PC-3 (cell line): Measurements from ENCODE around the gene TEAD4. TPM values are rescaled to one million over a fixed set of nuclear protein-coding genes. Genes with fewer than 3 reads are reported as not detected.

Experiments
- ATAC-seq: fragments of 200-7000 bp; cut with Tn5 transposase; 2 replicates; pipeline ENCODE4 v1.9.1; 2020; ENCODE audit warnings: mild to moderate bottlenecking, moderate library complexity
- BruUV-seq: library from RNA; stranded (reverse); fragments of 400-500 nt; replicated peaks from 2 replicates; lab custom pipeline; 2021; lab: Mats Ljungman, UMichigan
- CTCF ChIA-PET: fragments of 300-600 bp; sonication (Branson Sonifier 250); formaldehyde crosslinking; loops from one replicate; lab custom pipeline; 2022; ENCODE audit warnings: antibody characterized with exemption; lab: Charles Lee
- POLR2A ChIA-PET: fragments of 300-600 bp; sonication (Branson Sonifier 250); formaldehyde crosslinking; loops from one replicate; lab custom pipeline; 2022; ENCODE audit warnings: antibody characterized with exemption; ENCODE audit not compliant: unreplicated experiment; lab: Charles Lee
- DNase-seq: peaks from one replicate; pipeline ENCODE4 v3.0.0-alpha.2; 2015
- H2AFZ ChIP-seq: fragments of 300-600 bp; sonication (generic); 2 replicates; pipeline ENCODE4 v1.6.0; 2016; ENCODE audit warnings: antibody characterized with exemption, low read length
- H3F3A ChIP-seq: fragments of 300-600 bp; sonication (generic); one replicate; pipeline ENCODE4 v1.6.0; 2017; ENCODE audit warnings: antibody characterized with exemption, low read length, control low read depth, mild to moderate bottlenecking; ENCODE audit not compliant: unreplicated experiment
- H3K27ac ChIP-seq: fragments of 300-600 bp; sonication (generic); 2 replicates; pipeline ENCODE4 v1.5.1; 2016; ENCODE audit warnings: mild to moderate bottlenecking, low read length
- H3K27me3 ChIP-seq: fragments of 300-600 bp; sonication (generic); 2 replicates; pipeline ENCODE4 v1.6.1; 2016; ENCODE audit warnings: low read length, mixed read lengths
- H3K36me3 ChIP-seq: fragments of 300-600 bp; sonication (generic); 2 replicates; pipeline ENCODE4 v1.6.1; 2016; ENCODE audit warnings: low read depth, mixed run types, low read length, mixed read lengths
- H3K4me1 ChIP-seq: fragments of 300-600 bp; sonication (generic); 2 replicates; pipeline ENCODE4 v1.5.1; 2016; ENCODE audit warnings: low read length; ENCODE audit not compliant: insufficient read depth
- H3K4me2 ChIP-seq: fragments of 300-600 bp; sonication (generic); 2 replicates; pipeline ENCODE4 v1.6.0; 2016; ENCODE audit warnings: low read length
- H3K4me3 ChIP-seq: fragments of 300-600 bp; sonication (generic); 2 replicates; pipeline ENCODE4 v1.5.1; 2016; ENCODE audit warnings: mild to moderate bottlenecking, low read length, mixed read lengths
- H3K79me2 ChIP-seq: fragments of 300-600 bp; sonication (generic); 2 replicates; pipeline ENCODE4 v1.6.1; 2017; ENCODE audit warnings: low read length, mixed read lengths
- H3K9ac ChIP-seq: fragments of 300-600 bp; sonication (generic); 2 replicates; pipeline ENCODE4 v1.6.0; 2016; ENCODE audit warnings: mild to moderate bottlenecking, low read length
- H3K9me2 ChIP-seq: fragments of 300-600 bp; sonication (generic); replicated peaks from 2 replicates; pipeline ENCODE4 v1.6.1; 2016; ENCODE audit warnings: mixed run types, low read length, mixed read lengths
- H3K9me3 ChIP-seq: fragments of 300-600 bp; sonication (generic); 2 replicates; pipeline ENCODE4 v1.6.1; 2016; ENCODE audit warnings: low read length, mixed read lengths
- H4K20me1 ChIP-seq: fragments of 300-600 bp; sonication (generic); 2 replicates; pipeline ENCODE4 v1.6.1; 2016; ENCODE audit warnings: low read length, mixed read lengths
- EZH2 ChIP-seq: fragments of 300-600 bp; sonication (generic); IDR thresholded peaks from one replicate; pipeline ENCODE4 v1.6.1; 2017; ENCODE audit warnings: antibody characterized with exemption, mild to moderate bottlenecking, low read length; ENCODE audit not compliant: unreplicated experiment
- EZH2phosphoT487 ChIP-seq: fragments of 300-600 bp; sonication (generic); IDR thresholded peaks from 2 replicates; pipeline ENCODE4 v1.6.1; 2018; ENCODE audit warnings: mild to moderate bottlenecking, antibody characterized with exemption, low read length, borderline replicate concordance
- intact Hi-C: fragments of 100-400 bp; cut with micrococcal nuclease; formaldehyde crosslinking; loops from 2 replicates; pipeline ENCODE4 v1.9.0; 2023
- total RNA-seq: library from RNA; depleted of rRNA; stranded (reverse); fragments of >200 nt; gene quantifications from 2 replicates; pipeline ENCODE4 v1.2.3, GENCODE V29; 2014
- TF ChIP-seq, protein P1 (sequence below): fragments of 300-600 bp; sonication (generic); conservative IDR thresholded peaks from 2 replicates; pipeline ENCODE4 v1.5.1; 2017; ENCODE audit warnings: antibody characterized with exemption, low read depth, mild to moderate bottlenecking, low read length

Gene TEAD4
- total RNA-seq, 1 experiment from 2014 or later: 22.3 TPM

DNA sequence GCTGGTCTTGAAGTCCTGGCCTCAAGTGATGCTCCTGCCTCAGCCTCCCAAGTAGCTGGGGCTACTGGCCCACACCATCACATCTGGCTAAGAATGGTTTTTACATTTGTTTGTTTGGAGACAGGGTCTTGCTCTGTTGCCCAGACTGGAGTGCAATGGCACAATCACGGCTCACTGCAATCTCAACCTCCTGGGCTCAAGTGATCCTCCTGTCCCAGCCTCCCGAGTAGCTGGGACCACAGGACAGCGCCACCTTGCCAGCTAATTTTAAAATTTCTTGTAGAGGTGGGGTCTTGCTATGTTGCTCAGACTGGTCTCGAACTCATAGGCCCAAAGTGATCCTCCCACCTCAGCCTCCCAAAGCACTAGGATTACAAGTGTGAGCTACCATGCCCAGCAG, 89.3 kb downstream of the TEAD4 start:
- Histone ChIP-seq H3F3A (no peaks in the 10 kb centered on the region), H2AFZ (no peak overlapping the region), H4K20me1 (no peaks in the 10 kb centered on the region), H3K9me3 (no peaks in the 10 kb centered on the region), H3K4me3 (no peak overlapping the region), H3K36me3 (no peaks in the 10 kb centered on the region), H3K27me3 (no peaks in the 10 kb centered on the region), H3K4me1 (no peaks in the 10 kb centered on the region; the same call in 1 of the 2 replicates), H3K9me2 (no peaks in the 10 kb centered on the region), H3K4me2 (no peak overlapping the region), H3K79me2 (no peaks in the 10 kb centered on the region), H3K9ac (no peak overlapping the region), H3K27ac (no peak overlapping the region)
- ChIA-PET POLR2A (interaction anchor here (0.6 kb wide), 1 partner anchor 43 kb away, joined by 5 read pairs; no protein-coding TSS in a partner anchor), CTCF (no interaction called here)
- DNase-seq: no peak
- intact Hi-C loops: no loop called here
- no peak for ATAC-seq
- BruUV-seq: no TSS peak
- TF ChIP-seq EZH2phosphoT487: no peak

DNA sequence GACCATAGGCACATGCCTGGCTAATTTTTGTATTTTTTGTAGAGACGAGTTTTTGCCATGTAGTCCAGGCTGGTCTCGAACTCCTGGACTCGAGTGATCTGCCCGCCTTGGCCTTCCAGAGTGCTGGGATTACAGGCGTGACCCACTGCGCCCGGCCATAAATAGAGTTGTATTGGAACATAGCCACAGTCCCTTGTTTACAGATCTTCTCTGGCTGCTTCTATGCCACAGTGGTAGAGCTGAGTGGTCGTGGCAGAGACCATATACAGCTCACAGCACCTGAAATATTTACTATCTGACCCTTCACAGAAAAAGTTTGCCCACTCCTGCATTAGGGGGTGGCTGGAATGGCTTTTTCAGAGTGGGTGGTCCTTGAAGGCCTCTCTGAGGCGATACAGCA, 90.0 kb downstream of the TEAD4 start:
- Histone ChIP-seq H3K4me2 (no peak overlapping the region), H2AFZ (no peak overlapping the region), H3K36me3 (no peaks in the 10 kb centered on the region), H3K4me1 (no peaks in the 10 kb centered on the region; the same call in 1 of the 2 replicates), H3K27ac (no peak overlapping the region), H3K9ac (no peak overlapping the region), H3K27me3 (no peaks in the 10 kb centered on the region), H3F3A (no peaks in the 10 kb centered on the region), H3K79me2 (no peaks in the 10 kb centered on the region), H3K9me2 (no peaks in the 10 kb centered on the region), H4K20me1 (no peaks in the 10 kb centered on the region), H3K4me3 (no peak overlapping the region), H3K9me3 (no peaks in the 10 kb centered on the region)
- ATAC-seq: no peak
- no peak for DNase-seq
- no peak for TF ChIP-seq EZH2
- no peak for TF ChIP-seq EZH2phosphoT487
- TF ChIP-seq, protein P1, sequence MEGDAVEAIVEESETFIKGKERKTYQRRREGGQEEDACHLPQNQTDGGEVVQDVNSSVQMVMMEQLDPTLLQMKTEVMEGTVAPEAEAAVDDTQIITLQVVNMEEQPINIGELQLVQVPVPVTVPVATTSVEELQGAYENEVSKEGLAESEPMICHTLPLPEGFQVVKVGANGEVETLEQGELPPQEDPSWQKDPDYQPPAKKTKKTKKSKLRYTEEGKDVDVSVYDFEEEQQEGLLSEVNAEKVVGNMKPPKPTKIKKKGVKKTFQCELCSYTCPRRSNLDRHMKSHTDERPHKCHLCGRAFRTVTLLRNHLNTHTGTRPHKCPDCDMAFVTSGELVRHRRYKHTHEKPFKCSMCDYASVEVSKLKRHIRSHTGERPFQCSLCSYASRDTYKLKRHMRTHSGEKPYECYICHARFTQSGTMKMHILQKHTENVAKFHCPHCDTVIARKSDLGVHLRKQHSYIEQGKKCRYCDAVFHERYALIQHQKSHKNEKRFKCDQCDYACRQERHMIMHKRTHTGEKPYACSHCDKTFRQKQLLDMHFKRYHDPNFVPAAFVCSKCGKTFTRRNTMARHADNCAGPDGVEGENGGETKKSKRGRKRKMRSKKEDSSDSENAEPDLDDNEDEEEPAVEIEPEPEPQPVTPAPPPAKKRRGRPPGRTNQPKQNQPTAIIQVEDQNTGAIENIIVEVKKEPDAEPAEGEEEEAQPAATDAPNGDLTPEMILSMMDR: no peak
- intact Hi-C loops: no loop called here
- CTCF ChIA-PET: interaction anchor here (0.7 kb wide), 1 partner anchor 44 kb away, joined by 3 read pairs; no protein-coding TSS in a partner anchor
- POLR2A ChIA-PET: interaction anchor here (0.6 kb wide), 1 partner anchor 43 kb away, joined by 5 read pairs; no protein-coding TSS in a partner anchor
- BruUV-seq: no TSS peak

DNA sequence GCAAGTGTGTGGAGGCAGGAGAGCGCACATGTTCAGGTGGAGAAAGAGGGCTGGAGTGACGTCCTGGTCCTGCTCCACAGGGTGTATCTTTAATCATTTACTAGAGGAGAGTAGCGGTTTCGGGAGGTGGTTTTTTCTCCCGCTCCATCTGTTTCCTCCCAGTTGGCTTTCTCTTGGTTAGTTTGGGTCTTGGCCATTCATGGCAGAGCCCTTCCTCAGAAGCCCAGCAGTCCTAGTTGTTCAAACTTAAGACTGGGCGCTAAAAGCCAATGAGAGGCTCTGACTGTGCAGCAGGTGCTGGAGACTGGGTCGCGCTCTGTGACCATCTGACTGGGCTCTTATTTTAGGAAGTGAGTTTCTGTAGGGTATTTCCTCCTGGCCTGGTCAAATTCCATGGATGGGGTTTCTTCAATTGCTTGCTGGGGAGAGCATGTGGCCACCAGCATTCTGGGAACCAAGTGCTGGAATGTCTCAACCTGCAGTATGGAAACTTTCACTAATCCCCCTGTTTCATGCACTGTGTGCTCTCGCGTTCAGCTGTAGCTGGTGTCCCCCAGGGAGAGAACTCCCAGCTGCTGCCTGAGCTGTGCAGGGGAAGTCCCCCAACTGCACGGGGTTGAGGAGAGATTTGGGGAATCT, 90.5 kb downstream of the TEAD4 start:
- DNase-seq (no peak), ATAC-seq (no peak)
- Histone ChIP-seq H3K9me3 (no peaks in the 10 kb centered on the region), H3K9me2 (no peaks in the 10 kb centered on the region), H3K4me1 (no peaks in the 10 kb centered on the region; the same call in 1 of the 2 replicates), H3K4me3 (no peak overlapping the region), H4K20me1 (no peaks in the 10 kb centered on the region), H2AFZ (no peak overlapping the region), H3K9ac (no peak overlapping the region), H3K4me2 (no peak overlapping the region), H3K36me3 (no peaks in the 10 kb centered on the region), H3K27ac (no peak overlapping the region), H3F3A (no peaks in the 10 kb centered on the region), H3K27me3 (no peaks in the 10 kb centered on the region), H3K79me2 (no peaks in the 10 kb centered on the region)
- ChIA-PET CTCF (interaction anchor here (0.7 kb wide), 1 partner anchor 45 kb away, joined by 3 read pairs; no protein-coding TSS in a partner anchor), POLR2A (interaction anchor here (0.6 kb wide), 1 partner anchor 63 kb away, joined by 4 read pairs; no protein-coding TSS in a partner anchor)
- intact Hi-C loops: no loop called here
- TF ChIP-seq EZH2: no peak
- no TSS peak for BruUV-seq
